HG03469 (cell line): Measurements from ENCODE around the gene GALNT2.

Experiments used
- ATAC-seq: cut with Tn5 transposase; IDR thresholded peaks from one replicate; pipeline ENCODE4 v1.9.1; 2021; ENCODE audit warnings: mild to moderate bottlenecking, moderate library complexity, moderate number of reproducible peaks; ENCODE audit not compliant: unreplicated experiment

The GALNT2 gene

DNA sequence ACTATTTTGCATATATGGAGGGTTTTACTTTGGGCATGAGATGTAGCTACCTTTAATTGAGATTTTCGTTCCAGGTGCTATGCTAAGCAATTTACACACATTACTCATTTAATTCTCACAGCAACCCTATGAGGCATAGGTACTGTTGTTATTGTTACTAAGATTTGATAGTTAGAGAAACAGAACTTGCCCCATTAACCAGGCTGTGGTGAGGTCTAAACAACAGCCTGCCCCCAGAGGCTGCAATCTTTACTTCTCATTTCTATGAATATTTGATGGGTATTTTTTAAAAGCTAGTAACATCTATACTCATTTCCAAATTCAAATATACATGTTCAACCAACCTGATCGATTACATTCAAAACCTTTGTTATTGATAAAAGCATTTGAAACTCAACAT is 155.6 kb downstream of the GALNT2 start:
- ATAC-seq: no peak

DNA sequence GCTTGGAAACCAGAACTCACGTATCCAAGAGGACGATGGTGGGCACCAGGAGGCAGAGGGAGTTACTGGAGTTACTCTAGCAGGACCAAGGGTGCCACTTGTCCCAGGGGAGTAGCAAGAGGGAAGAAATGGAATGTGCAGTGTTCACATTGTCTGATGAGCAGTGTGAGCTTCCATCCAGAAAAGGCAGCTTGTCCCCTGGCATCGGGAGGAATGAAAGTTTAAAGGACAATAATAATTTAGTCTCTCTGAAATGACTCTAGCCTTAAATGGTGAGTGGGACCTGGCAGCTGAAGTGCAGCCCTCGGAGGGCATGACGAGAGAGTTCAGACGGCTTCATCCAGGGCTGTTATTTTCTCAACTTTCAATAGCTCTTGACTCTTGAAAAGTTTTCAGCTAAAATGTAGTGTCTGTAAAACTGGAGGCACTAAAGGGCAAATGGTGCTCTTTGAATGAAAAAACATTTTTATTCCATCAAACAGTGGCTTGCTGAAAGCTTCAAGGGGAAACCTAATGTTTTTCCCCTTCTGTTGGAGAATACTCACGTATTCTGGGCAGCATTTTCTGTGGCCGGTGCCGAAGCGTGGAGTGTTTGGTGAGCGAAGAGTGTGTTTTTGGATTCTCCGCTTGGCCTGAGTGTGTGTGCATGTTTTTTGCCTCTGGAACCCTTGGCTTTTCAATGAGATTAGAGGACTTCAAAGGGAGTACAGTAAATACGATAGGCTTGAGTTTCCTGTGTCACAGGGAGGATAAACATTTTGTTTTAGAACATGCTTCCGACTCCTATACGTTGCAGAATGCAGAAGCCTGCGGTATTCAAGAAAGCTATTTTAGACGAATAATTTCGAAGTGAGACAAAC is 157.3 kb downstream of the GALNT2 start:
- no peak for ATAC-seq

DNA sequence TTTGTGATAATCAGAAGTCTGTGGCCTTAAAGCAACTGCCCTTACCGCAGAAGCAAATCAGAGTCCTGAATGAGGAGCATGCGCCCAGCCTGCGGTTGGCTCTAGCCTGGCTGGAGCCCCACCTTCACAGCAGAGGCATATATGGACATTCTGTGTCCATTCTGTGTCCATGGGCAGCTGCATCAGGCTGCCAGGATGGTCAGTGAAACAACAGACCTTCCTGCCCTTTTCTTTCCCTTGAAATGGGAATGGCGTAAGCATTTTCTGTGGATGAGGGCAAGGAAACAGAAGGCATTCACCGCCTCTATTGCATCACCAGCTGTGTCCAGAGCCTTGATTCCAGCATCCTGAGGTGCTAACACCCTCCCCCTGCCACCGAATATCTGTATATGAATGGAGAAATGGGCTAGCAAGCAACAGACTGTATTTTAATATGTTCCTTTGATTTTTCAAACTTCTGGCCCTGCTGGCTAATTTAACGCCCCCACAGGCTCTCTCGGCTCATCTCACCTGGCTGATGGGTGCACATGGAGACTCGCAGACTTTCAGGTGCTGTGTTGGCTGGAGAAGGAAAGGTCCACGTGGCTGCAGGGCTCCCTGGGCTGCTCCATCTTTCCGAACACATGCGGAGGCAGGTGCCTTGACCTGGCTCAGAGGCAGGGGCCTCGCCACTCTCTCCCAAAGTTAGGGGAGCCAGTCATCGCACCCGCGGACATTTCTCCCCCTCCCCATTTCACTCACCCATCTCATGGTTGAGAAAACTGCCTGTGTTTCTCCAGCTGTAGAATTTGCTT is 159.2 kb downstream of the GALNT2 start:
- ATAC-seq: no peak

DNA sequence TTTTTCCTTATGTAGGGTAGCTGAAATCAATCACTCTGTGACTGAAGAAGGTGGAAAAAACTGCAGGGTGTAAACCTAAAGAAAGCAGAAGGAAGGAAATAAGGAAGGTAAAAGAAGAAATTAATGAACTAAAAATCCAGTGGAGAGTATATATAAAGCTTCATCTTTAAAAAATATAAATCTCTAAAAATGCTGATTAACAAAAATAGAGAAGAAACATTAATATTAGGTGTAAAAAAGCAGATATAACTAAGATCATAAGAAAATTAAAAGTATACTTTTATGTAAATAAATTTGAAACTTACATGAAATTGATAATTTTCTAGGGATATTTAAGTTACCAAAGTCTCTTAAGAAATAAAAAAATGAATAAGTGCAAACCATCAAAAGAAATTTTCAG is 159.8 kb downstream of the GALNT2 start:
- no peak for ATAC-seq

DNA sequence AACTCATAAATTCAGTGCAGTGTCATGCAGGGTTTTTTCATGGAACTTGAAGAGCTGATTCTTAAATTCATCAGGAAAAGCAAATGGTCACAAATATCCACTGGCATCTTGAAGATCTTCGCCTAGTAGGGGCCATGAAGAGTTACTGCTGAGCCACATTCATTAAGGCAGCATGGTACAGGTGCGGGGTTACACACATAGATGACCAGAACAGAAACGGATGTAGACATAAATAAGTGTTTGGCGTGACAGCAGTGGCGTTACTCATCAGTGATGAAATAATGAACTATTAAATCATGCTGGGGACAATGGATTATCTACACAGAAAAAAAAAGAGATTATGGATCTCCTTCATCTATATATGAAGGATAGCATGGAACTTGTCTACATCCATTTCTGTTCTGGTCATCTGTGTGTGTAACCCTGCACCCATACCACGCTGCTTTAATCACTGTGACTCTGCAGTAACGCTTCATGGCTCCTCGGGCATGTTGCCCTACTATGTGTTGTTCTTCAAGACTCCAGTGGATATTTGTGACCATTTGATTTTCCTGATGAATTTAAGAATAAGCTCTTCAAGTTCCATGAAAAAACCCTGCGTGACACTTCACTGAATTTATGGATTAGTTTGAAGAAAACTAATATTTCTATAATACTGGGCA is 161.3 kb downstream of the GALNT2 start:
- no peak for ATAC-seq

DNA sequence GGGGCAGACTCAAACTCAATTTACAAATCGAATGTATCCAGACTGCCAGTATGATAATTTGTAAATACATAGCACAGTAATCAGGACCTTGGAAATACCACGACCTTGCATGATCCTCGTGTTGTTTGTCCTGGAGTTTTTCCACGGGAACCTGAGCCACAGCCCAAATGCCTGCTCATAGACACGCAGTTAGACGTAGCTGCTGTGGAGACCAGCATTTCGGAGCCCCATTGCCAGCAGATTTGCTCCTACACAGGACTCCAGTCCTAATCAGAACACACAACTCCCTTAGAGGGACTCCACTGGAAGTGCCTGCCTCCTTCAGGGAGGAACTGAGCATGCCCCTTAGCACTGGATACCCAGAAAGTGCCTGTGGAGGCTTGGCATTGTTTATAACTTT is 163.2 kb downstream of the GALNT2 start:
- ATAC-seq: no peak

DNA sequence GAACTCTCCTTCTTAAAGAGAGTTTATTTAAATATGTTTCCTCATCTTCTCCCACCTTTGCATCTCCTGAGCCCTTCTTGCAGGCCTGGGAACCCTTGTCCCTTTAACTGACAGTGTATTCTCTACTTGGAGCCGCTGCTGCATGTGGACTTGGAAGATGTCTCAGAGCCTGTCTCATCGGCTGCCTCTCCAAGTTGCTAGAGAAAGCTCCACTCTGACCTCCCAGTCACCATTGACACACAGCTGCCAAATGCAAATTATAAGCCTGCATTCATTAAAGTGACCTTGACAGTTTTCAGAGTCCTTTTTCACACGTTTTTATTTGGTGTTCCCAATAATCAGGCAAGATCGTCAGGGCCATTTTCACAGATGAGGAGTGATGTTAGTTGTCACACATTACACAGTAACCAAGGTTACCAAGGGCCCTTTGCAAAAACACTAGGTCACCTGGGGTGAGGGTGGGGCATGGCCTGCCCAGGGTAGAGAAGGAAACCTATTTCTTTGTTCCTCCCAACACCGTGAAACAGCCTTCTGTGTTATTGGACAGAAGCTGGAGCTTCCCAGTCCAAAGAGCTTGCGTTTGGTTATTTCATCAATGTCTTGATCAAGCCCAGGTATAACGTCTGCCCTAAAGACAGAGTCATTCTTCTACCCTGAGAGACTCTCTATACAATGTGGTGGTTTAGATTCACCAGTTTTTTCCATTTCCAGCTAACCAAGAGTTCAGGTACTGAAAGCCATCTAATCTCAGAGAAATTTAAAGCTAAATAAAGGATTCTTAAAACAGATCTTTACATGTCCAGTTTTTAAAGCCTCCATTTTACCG is 164.1 kb downstream of the GALNT2 start:
- no peak for ATAC-seq

DNA sequence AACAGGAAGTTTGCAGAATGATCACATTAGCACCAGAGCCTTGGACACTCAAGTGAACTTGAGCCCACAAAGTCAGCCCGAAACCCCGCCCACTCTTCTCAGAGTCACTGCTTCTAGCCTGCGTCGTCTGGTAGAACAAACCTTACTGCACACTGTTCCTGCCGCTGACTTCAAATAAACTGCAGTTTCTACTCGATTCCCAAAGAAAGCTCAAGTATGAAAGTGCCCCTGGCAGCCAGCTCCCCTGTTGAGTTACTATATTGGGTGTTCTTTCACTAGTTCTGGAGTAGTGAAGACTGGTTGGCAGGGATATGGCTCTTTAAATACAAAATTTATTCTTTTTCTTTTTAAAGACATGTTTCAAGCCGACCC is 164.7 kb downstream of the GALNT2 start:
- no peak for ATAC-seq

DNA sequence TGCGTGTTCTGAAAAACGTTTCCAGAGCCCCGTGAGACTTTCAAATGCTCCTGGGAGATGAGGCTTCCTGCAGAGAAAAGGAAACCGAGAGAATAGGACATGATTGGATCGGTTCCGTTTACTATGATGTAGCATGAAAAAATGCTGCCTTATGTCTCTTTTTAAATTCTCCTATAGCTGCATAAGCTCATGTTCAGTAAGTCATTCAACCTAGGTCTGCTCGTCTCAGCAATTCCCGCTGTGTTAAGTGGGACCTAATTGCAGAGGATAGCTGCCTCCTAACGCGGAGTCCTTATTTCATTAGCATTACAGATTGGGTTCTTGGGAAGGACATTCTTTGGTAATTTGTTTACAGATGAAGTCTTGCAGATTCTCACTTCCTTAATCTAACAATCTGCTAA is 165.3 kb downstream of the GALNT2 start:
- no peak for ATAC-seq

DNA sequence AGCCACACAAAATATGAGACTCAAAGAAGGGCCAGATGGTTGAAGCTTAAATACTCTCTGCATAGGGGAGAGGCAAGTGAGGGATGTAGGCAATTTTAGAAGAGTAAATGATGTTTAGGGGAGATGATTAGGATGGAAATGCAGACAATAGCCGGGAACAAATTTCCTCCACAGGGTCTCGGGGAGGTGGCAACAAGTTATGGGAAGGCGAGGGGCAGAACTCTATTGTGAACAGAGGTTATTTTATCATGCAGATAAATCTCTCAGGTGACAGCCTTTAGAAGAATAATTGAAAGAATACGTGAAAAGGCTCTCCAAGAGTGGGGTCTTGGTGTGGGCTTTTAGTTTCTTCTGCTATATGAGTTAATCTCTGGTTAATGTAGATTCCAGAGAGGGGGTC is 166.7 kb downstream of the GALNT2 start:
- no peak for ATAC-seq

DNA sequence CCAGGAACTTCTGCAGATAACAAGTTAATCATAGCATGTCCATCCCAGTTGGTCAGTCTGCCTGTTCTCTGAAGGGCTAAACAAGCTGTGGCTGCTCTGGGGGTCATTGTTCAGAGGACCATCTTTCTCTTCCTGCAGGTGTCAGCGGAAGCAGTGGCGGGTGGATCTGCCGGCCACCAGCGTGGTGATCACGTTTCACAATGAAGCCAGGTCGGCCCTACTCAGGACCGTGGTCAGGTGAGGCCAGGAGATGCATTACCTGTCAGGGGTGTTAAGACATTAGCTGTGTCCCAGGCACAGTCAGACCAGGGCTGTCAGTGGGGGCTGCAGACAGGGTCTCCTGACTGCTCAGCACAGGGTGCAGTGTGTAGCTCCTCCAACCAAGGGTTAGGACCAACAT is 168.8 kb downstream of the GALNT2 start:
- no peak for ATAC-seq

DNA sequence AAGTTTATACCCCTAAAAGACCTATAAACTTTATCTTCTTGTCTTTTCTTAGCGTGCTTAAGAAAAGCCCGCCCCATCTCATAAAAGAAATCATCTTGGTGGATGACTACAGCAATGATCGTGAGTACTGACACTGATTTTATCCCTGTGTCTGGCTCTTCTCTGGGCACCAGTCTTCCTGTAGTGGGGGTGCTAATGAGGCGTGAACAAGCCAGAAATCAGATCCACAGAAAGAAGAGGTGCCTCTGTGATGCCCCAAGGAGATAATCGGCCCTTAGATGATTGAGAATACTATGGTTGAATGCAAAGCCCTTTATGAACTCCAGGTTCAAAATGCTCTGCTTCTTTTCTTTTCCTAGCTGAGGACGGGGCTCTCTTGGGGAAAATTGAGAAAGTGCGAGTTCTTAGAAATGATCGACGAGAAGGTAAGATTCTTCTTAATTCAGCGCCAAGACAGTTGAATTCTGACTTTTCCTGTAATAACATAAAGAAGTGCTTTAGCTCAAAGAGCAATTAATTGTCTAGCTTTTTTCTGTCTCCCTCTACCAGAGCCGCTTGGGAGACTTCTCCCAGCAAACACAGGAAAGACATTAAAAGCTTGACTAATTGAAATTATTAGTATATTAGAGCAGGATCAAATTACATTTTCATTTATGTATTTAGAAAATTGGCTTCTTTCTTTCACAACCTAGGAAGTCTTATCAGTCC is 169.4 kb downstream of the GALNT2 start:
- no peak for ATAC-seq

DNA sequence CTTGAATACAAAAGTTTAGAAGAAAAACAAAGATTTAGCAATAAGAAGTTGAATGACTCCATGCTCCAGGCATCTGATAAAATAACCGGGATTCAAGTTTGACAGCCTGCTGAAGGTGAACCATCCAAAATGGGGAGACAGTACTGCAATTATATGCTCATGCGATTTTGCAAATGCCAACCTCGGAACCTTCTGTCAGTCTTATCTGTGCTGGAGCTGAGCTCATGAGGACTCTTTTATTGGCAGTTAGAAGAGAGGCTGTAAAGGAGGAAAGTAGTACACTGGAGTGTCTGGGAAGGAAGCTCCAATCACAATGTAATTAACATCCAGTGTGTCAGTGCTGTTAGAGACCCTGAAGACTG is 170.0 kb downstream of the GALNT2 start:
- no peak for ATAC-seq

DNA sequence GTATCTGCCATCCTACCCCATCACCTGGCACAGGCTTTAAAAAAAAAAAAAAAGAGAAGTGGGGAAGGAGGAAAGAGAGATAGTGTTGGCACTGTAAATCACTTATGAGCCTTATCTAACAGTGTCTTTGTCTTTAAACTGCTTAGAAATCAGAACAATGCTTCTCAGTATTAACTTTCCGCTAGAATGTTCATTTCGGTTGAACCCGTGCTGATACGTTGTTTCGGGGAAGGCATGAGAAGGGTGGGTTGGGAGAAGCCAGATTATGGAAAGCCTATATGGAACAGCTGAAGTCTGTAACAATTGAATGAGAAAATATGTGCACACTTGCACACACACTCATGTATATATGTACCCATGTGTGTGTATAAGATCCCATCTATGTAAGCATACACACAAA is 170.8 kb downstream of the GALNT2 start:
- no peak for ATAC-seq

DNA sequence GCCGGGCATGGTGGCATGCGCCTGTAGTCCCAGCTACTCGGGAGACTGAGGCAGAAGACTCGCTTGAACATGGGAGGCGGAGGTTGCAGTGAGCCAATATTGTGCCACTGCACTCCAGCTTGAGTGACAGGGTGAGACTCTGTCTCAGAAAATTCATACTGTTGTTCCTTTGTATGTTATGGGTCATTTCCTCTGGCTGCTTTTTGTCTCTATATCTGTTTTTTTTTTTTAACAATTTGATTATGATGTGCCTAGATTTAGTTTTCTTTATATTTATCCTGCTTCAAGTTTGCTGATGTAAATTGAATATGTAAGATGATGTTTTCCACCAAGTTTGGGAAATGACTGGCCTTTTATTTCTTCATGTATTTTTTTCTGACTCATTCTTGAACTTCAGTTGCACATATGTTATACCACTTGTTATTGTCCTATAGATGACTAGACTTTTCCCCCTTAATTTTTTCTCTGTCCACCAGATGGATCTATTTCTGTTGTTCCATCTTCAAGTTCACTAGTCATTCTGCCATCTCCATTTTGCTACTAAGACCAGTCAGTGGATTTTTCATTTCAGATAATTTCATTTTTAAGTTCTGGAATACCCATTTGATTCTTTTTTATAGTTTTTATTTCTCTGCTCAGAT is 173.5 kb downstream of the GALNT2 start:
- ATAC-seq: no peak

DNA sequence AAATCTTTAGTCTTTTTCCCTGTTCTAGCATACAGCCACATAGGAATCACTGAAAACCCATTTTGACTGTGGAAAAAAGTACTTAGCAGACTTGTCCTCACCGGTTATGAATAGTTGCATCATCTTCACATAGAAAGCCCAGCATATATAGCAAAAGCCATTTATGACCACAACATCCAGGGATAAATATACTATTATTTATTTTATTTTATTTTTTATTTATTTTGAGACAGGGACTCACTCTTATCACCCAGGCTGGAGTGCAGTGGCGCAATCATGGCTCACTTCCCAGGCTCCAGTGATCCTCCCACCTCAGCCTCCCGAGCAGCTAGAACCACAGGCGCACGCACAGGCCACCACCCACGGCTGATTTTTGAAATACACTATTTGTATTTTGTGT is 175.3 kb downstream of the GALNT2 start:
- no peak for ATAC-seq

DNA sequence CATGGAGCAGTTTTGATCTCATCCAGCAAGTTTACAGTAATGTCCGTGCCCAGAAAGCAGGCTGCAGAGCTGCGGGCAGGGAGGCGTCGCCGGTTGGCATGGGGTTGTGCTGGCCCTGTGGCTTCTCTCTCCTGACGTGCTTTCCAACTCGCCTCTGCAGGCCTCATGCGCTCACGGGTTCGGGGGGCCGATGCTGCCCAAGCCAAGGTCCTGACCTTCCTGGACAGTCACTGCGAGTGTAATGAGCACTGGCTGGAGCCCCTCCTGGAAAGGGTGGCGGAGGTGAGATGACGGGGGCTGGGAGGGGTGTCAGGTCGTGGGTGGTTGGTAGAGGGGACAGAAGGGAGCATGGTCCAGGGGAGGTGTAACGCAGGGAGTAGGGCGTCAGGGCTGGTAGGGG is 176.1 kb downstream of the GALNT2 start:
- no peak for ATAC-seq

DNA sequence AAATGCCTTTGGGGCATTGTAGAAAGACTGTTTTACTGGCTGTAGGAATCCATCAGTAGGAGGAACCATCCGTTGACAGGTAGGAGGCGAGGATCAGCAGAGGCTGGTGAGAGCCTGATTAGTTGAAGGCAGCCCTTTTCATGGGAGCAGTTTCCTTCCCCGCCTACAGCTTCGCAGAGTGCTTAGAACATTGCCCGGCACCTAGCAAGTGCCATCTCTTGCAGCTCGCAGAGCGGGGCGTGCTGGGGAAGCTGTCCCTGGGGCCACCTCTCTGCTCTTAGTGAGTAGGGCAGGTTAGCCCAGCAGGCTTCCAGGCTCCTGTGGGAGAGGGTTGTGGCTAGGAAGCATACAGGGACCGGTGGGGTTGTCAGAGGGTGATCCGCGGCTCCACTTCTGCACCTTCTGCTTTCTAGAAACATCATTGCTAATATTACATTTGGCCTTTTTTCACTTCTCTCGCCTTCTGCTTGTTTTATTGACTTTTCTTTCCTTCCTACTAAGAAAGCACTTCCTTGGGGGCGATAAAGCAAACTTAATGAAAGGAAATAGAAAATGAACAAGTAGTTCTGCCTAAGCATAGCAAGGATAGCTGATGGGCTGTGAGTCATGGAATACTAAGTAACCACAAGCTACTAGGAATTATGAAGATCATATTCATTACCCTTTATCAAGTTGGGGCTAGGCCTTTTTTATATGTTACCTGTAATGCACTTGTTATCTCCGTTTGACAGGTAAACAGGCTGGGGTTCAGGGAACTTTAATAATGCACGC is 176.7 kb downstream of the GALNT2 start:
- no peak for ATAC-seq

DNA sequence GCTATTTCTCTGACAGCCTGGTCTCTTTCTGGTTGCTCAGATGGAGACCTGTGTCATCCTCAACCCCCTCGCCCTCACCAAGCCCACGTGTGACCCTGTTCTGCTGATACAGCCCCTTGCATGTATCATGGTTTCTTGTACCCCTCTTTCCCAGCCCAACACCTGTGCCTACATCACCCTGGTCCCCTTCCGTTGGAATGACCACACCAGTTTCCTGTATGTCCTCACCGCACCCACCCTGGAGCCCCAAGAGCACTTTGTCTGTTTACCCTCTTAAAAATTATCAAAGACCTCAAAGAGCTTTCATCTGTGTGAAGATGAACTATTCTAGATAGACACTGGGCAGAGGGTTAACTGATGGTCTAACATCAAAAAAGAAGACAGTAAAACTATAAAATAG is 179.5 kb downstream of the GALNT2 start:
- ATAC-seq: no peak
